Pancreas (tissue), 10 donors: ENCODE data around the gene PPDPF. TPM values are rescaled to one million over a fixed set of nuclear protein-coding genes. Genes with fewer than 3 reads are reported as not detected.
"Not testable (repeated sequence)": the region's sequence is repeated elsewhere in the genome, so short reads cannot be mapped to it uniquely, and the experiment has no call there.

Experiments used
- ATAC-seq, 4 donors: fragments of 200-7000 bp; cut with Tn5 transposase; one replicate each; pipeline versions ENCODE4 v1.8.0 to v1.9.1; 2020; ENCODE audit warnings: mild to moderate bottlenecking in 4 of 4, moderate library complexity in 4 of 4
- DNase-seq, 6 donors: peaks; one replicate each; pipeline ENCODE4 v3.0.0-alpha.2; 2020
- FAIRE-seq: peaks from 2 replicates; lab custom pipeline; 2012; peaks lifted over from hg19 to GRCh38; lab: Jason Lieb, UNC
- H3K27ac ChIP-seq, 4 donors: fragments of 200-600 bp; sonication (generic); 1 replicate in 3 of 4; 2 replicates in 1 of 4; pipeline versions ENCODE4 v1.5.0 to v1.8.0; 2020
- H3K27me3 ChIP-seq, 4 donors: fragments of 200-600 bp; one replicate each; pipeline ENCODE4 v1.8.0; 2021
- H3K36me3 ChIP-seq, 3 donors: fragments of 200-600 bp; sonication (generic) in 1 of 3; one replicate each; pipeline versions ENCODE4 v1.5.0 to v1.8.0; 2020 to 2021
- H3K4me1 ChIP-seq, 3 donors: fragments of 200-600 bp; one replicate each; pipeline ENCODE4 v1.8.0; 2021
- H3K4me3 ChIP-seq, 4 donors: fragments of 200-600 bp; sonication (generic) in 2 of 4; one replicate each; pipeline versions ENCODE4 v1.5.0 to v1.8.0; 2020 to 2021
- H3K9me3 ChIP-seq, 4 donors: fragments of 200-600 bp; one replicate each; pipeline ENCODE4 v1.8.0; 2021
- WGBS, 2 donors: extraction: QIAGEN DNeasy Blood & Tissue Kit; methylation state at CpG; one replicate each; pipeline ENCODE4 v1.1.7; 2013; 5-methylcytosine and 5-hydroxymethylcytosine counted together
- intact Hi-C, 3 donors: fragments of 100-400 bp; cut with DNase I; formaldehyde crosslinking; loops; one replicate each; pipeline versions ENCODE4 v1.11.1 to v1.14.2; 2022
- polyA plus RNA-seq, 2 donors: library from polyadenylated mRNA; stranded (reverse); fragments of 200-250 nt; gene quantifications; one replicate each; pipeline ENCODE4 v1.2.3, GENCODE V29; 2013
- total RNA-seq, 6 donors: library from RNA; stranded (reverse); fragmentation: NEBNext Ultra II Directional in 4 of 6; extraction: Animal tissue kit (Norgen Biotek cat#: 25700) in 4 of 6; gene quantifications; one replicate each; pipeline versions ENCODE4 v1.2.1 to v1.2.4, GENCODE V29; 2021 to 2023
- TF ChIP-seq, protein P1 (sequence below), 4 donors: fragments of 200-600 bp; sonication (generic) in 3 of 4; IDR thresholded peaks; one replicate each; pipeline versions ENCODE4 v1.5.0 to v1.8.0; 2021; ENCODE audit warnings: antibody characterized with exemption in 4 of 4
- donor health status: healthy with polysubstance abuse.
- donor health status: DM: no; HTN: no; CAD: no; lungs with moderate emphysema.
- donor health status: DM: no; HTN: no; CAD: no.
- donor health status: control.
- donor health status: control.
- donor health status: Bipolar disorder and iron deficiency.
- donor health status: DM: yes; HTN: yes; CAD: no.
- donor health status: DM: no; HTN: no; CAD: no.
- donor health status: DM: no; HTN: no; CAD: no.
- donor health status: DM: yes; HTN: yes; CAD: no.

Gene PPDPF
- total and polyA plus RNA-seq, 8 donors: 77.7 to 224 (median 155) TPM

DNA sequence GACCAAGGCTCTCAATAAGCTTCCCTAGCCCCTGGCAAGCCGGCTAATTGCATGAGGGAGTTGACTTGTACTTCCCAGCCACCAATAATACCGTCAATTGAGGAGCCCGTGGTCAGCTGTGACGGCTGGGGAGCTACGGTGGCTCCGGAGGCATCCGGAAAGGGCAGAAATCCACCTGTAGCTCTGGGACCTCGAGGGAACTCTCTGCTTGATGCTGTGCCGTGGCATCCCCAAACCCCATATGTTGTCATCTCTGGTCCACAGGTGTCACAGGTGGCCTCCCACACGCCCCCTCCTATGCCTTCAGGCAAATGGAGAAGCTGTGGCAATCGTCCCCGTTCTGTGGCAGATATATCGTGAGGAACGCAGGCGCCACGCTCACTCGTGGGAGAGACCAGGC, 42.6 kb upstream of the PPDPF start:
- FAIRE-seq (no peak), ATAC-seq (no peak)

DNA sequence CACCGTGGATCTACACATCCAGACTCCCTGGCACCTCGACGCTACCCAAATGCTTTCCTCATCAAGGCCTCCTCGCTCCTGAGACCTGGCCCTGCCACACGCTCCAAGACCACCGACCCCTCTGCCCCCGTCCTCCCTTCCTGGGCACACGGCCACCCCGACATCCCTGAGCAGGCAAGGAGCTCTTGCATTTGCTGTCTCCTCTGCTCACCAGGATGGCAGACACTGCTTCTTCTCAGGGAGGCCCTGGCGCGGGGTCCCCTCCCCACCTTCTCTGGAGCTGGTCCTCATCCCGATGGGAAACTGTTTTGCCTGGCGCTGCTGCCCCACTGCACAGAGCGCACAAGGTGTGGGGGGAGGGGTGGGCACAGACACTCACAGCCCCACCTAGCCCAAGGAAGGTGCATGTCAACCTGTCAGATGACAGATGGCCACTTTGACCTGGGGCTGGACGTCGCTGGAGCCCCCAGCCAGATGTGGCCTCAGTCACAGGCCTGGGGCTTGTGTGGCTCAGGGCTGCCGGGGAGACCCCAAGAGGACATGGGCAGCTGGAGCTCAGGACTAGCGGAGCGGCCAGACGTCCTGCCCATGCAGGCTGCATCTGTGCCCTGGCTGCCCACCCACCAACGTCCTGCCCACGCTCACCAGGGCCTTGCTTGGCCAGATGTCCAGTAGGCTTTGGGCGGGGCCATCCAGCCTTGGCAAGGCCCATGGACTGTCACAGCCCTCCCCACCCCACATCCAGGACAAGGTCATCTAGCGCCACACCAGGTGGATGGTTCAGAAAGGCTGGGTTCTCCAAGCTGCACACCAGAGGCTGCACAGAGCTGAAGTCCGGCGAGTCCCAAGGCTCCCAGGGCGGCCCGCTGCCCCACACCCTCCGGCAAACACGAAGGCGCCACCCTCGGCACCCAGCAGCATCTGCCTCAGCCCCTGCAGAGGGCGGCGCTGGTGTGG, 41.9 kb upstream of the PPDPF start:
- H3K27ac ChIP-seq: no peak overlapping the region
- no peaks in the 10 kb centered on the region for H3K9me3 ChIP-seq
- WGBS, 2 donors: 69 to 82% methylated on average over 34 of the region's 34 CpGs
- no peaks in the 10 kb centered on the region for H3K36me3 ChIP-seq
- FAIRE-seq: no peak
- intact Hi-C loops: no loop called here
- TF ChIP-seq, protein P1, sequence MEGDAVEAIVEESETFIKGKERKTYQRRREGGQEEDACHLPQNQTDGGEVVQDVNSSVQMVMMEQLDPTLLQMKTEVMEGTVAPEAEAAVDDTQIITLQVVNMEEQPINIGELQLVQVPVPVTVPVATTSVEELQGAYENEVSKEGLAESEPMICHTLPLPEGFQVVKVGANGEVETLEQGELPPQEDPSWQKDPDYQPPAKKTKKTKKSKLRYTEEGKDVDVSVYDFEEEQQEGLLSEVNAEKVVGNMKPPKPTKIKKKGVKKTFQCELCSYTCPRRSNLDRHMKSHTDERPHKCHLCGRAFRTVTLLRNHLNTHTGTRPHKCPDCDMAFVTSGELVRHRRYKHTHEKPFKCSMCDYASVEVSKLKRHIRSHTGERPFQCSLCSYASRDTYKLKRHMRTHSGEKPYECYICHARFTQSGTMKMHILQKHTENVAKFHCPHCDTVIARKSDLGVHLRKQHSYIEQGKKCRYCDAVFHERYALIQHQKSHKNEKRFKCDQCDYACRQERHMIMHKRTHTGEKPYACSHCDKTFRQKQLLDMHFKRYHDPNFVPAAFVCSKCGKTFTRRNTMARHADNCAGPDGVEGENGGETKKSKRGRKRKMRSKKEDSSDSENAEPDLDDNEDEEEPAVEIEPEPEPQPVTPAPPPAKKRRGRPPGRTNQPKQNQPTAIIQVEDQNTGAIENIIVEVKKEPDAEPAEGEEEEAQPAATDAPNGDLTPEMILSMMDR (IDR thresholded peaks at IDR 0.05): no peak
- H3K4me1 ChIP-seq: no peaks in the 10 kb centered on the region
- peaks cover 0 to 16% (median 0%) of the 10 kb centered on the region in 4 donors for H3K27me3 ChIP-seq
- H3K4me3 ChIP-seq: no peak overlapping the region
- ATAC-seq: no peak
- DNase-seq: no peak

More for the DNA sequence above, 42.6 kb upstream of the PPDPF start:
- Histone ChIP-seq H3K4me1 (no peaks in the 10 kb centered on the region), H3K36me3 (no peaks in the 10 kb centered on the region), H3K4me3 (no peak overlapping the region), H3K27ac (no peak overlapping the region), H3K9me3 (no peaks in the 10 kb centered on the region), H3K27me3 (peaks cover 0 to 16% (median 0%) of the 10 kb centered on the region in 4 donors)
- TF ChIP-seq, protein P1 (IDR thresholded peaks at IDR 0.05): no peak
- DNase-seq: no peak
- 49 to 57% methylated on average over 17 of the region's 17 CpGs for WGBS, 2 donors
- intact Hi-C loops: no loop called here

DNA sequence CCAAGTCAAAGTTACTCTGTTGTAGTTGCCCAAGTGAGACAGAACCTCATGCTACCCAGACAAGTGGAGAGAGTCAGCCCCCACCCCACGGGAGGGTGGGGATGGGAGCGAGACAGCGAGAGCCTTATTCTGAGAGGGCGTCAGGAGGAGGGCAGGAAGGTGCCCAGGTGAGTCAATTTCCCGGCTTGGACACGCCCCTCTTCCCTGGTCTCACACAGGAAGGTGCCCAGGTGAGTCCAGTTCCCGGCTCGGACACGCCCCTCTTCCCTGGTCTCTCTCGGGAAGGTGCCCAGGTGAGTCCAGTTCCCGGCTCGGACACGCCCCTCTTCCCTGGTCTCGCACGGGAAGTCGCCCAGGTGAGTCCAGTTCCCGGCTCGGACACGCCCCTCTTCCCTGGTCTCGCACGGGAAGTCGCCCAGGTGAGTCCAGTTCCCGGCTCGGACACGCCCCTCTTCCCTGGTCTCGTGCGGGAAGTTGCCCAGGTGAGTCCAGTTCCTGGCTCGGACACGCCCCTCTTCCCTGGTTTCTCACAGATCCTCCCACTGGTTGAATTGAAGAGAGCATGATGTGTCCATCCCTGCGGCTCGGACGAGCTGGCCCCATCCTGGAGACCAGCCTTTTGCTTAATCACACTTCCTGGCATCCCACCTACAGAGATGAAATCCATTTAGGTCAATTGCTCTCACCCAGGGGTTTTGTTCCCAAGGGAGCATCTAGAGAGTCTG, 40.7 kb upstream of the PPDPF start:
- ATAC-seq, FAIRE-seq, H3K4me1 ChIP-seq, intact Hi-C loops, H3K4me3 ChIP-seq, DNase-seq, H3K9me3 ChIP-seq, H3K27ac ChIP-seq, H3K36me3 ChIP-seq: not testable (repeated sequence)
- peaks cover 0 to 13% (median 0%) of the 10 kb centered on the region in 4 donors for H3K27me3 ChIP-seq
- WGBS, 2 donors: 19 to 24% methylated on average over 28 to 32 of the region's 32 CpGs

DNA sequence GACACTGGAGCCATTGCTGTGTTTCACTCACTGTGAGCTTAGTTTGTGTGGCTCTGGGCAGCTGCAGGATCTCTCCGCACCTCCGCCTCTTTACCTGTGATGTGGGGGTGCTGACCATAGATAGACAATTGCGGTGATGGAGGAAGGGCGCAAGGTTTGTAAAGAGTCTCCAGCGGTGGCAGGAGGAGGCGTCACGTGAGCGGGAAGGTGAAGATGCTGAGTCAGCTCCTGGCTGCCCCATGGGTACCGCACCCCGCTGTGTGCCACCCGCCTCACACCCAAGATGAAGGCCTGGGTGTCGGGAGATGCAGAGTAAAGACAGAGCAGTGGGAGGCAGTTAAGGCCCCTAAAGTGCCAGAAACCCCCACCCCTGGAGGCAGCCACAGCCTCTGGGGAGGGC, 39.1 kb upstream of the PPDPF start:
- peaks cover 0 to 2% (median 0%) of the 10 kb centered on the region in 4 donors for H3K27me3 ChIP-seq

More for the DNA sequence above, 39.1 kb upstream of the PPDPF start:
- DNase-seq (no peak), FAIRE-seq (no peak), ATAC-seq (no peak)
- Histone ChIP-seq H3K4me1 (no peaks in the 10 kb centered on the region), H3K9me3 (no peaks in the 10 kb centered on the region), H3K4me3 (no peak overlapping the region), H3K27ac (no peak overlapping the region), H3K36me3 (no peaks in the 10 kb centered on the region)
- 50 to 64% methylated on average over 12 of the region's 12 CpGs for WGBS, 2 donors
- intact Hi-C loops: no loop called here
- TF ChIP-seq, protein P1 (IDR thresholded peaks at IDR 0.05): no peak
